Sigmoid colon (tissue), 7 donors: Measurements from ENCODE around the gene JAZF1. TPM values are rescaled to one million over a fixed set of nuclear protein-coding genes. Genes with fewer than 3 reads are reported as not detected.

Experiments
- DNase-seq: peaks from one replicate; pipeline ENCODE4 v3.0.0-alpha.2; 2019
- H3K27ac ChIP-seq, 4 donors: fragments of 200-600 bp; sonication (generic); one replicate each; pipeline ENCODE4 v1.5.1; 2016 to 2019; ENCODE audit warnings: mild to moderate bottlenecking in 1 of 4
- H3K27me3 ChIP-seq, 3 donors: fragments of 200-600 bp; sonication (generic); one replicate each; pipeline ENCODE4 v1.5.1; 2019; ENCODE audit warnings: mild to moderate bottlenecking in 1 of 3
- H3K36me3 ChIP-seq, 4 donors: fragments of 200-600 bp; sonication (generic); one replicate each; pipeline ENCODE4 v1.5.1; 2016 to 2019
- H3K4me1 ChIP-seq, 4 donors: fragments of 200-600 bp; sonication (generic); one replicate each; pipeline ENCODE4 v1.5.1; 2017 to 2019
- H3K4me3 ChIP-seq, 4 donors: fragments of 200-600 bp; sonication (generic); one replicate each; pipeline ENCODE4 v1.5.1; 2017 to 2019; ENCODE audit warnings: mild to moderate bottlenecking in 2 of 4, moderate library complexity in 1 of 4
- H3K9me3 ChIP-seq, 4 donors: fragments of 200-600 bp in 3 of 4; sonication (generic) in 3 of 4; one replicate each; pipeline versions ENCODE4 v1.5.1 to v1.6.1; 2013 to 2019
- CTCF ChIP-seq, 4 experiments: fragments of 450-650 bp in 3 of 4; fragments of 200-600 bp in 1 of 4; IDR thresholded peaks; one replicate each; pipeline ENCODE4 v1.5.1; 2016 to 2019; ENCODE audit warnings: antibody characterized with exemption in 4 of 4, mild to moderate bottlenecking in 3 of 4, moderate library complexity in 2 of 4
- EP300 ChIP-seq, 4 donors: sonication (generic); formaldehyde crosslinking; IDR thresholded peaks; one replicate each; pipeline ENCODE4 v1.6.1; 2017; ENCODE audit warnings: antibody characterized with exemption in 4 of 4
- POLR2A ChIP-seq, 2 donors: fragments of 450-650 bp; IDR thresholded peaks; one replicate each; pipeline ENCODE4 v1.6.1; 2016; ENCODE audit warnings: antibody characterized with exemption in 2 of 2, mild to moderate bottlenecking in 2 of 2, moderate library complexity in 2 of 2
- POLR2AphosphoS5 ChIP-seq, 4 donors: sonication (generic); formaldehyde crosslinking; IDR thresholded peaks; one replicate each; pipeline ENCODE4 v1.6.1; 2017; ENCODE audit warnings: antibody characterized with exemption in 4 of 4
- WGBS, 2 donors: extraction: QIAGEN DNeasy Blood & Tissue Kit; methylation state at CpG; one replicate each; pipeline ENCODE4 v1.1.7; 2013; 5-methylcytosine and 5-hydroxymethylcytosine counted together
- intact Hi-C: fragments of 100-400 bp; cut with DNase I; formaldehyde crosslinking; loops from one replicate; pipeline ENCODE4 v1.15.1; 2023
- polyA plus RNA-seq, 3 donors: library from polyadenylated mRNA; stranded (reverse); fragments of 200-250 nt; gene quantifications; one replicate each; pipeline ENCODE4 v1.2.3, GENCODE V29; 2013
- total RNA-seq, 4 donors: library from RNA; depleted of rRNA; stranded (reverse); fragments of >200 nt; gene quantifications; one replicate each; pipeline ENCODE4 v1.1.0, GENCODE V29; 2016
- donor health status: healthy with polysubstance abuse.
- donor health status: Bipolar disorder and iron deficiency.
- donor health status: healthy.

The JAZF1 gene
- total and polyA plus RNA-seq, 7 donors = 4.2 to 59.6 (median 46.4) TPM

GRCh38 chr7:28115261-28115660, 65.3 kb downstream of the JAZF1 start:
- TF ChIP-seq CTCF (IDR thresholded peaks at IDR 0.05) (no peak), EP300 (IDR thresholded peaks at IDR 0.05) (no peak), POLR2A (IDR thresholded peaks at IDR 0.05) (no peak), POLR2AphosphoS5 (IDR thresholded peaks at IDR 0.05) (no peak)
- intact Hi-C loops = no loop called here

GRCh38 chr7:28114056-28114455, 66.5 kb downstream of the JAZF1 start:
- H3K27me3 ChIP-seq = no peaks in the 10 kb centered on the region
- WGBS, 2 donors = 83 to 88% methylated on average over 4 of the region's 4 CpGs
- TF ChIP-seq EP300 (IDR thresholded peaks at IDR 0.05) = no peak
- no peak for TF ChIP-seq POLR2A (IDR thresholded peaks at IDR 0.05)
- no peak for TF ChIP-seq POLR2AphosphoS5 (IDR thresholded peaks at IDR 0.05)
- no peak for TF ChIP-seq CTCF (IDR thresholded peaks at IDR 0.05)
- H3K27ac ChIP-seq = peak overlapping the region in 1 of 4 donors; percentile 53
- peaks cover 0 to 52% (median 36%) of the 10 kb centered on the region in 4 donors for H3K4me1 ChIP-seq
- no peaks in the 10 kb centered on the region for H3K36me3 ChIP-seq
- intact Hi-C loops = no loop called here
- H3K9me3 ChIP-seq = no peaks in the 10 kb centered on the region
- DNase-seq = no peak
- no peak overlapping the region for H3K4me3 ChIP-seq

More at GRCh38 chr7:28115261-28115660, 65.3 kb downstream of the JAZF1 start:
- Histone ChIP-seq H3K27ac (peak overlapping the region in 2 of 4 donors; percentile 21 to 53), H3K4me1 (peaks cover 0 to 51% (median 36%) of the 10 kb centered on the region in 4 donors), H3K36me3 (no peaks in the 10 kb centered on the region), H3K9me3 (no peaks in the 10 kb centered on the region), H3K4me3 (no peak overlapping the region), H3K27me3 (no peaks in the 10 kb centered on the region)
- 85 to 90% methylated on average over 1 of the region's 1 CpG for WGBS, 2 donors
- DNase-seq = no peak

GRCh38 chr7:28112883-28113540, 67.6 kb downstream of the JAZF1 start:
- TF ChIP-seq POLR2A (IDR thresholded peaks at IDR 0.05) (no peak), POLR2AphosphoS5 (IDR thresholded peaks at IDR 0.05) (no peak), CTCF (IDR thresholded peaks at IDR 0.05) (no peak), EP300 (IDR thresholded peaks at IDR 0.05) (no peak)
- intact Hi-C loops = no loop called here
- H3K9me3 ChIP-seq = no peaks in the 10 kb centered on the region
- H3K27ac ChIP-seq = peak overlapping the region; percentile 10 to 53 (median 34)
- whole genome bisulfite sequencing, 2 donors = 87 to 89% methylated on average over 14 of the region's 14 CpGs
- H3K4me3 ChIP-seq = no peak overlapping the region
- H3K4me1 ChIP-seq = peaks cover 0 to 62% (median 41%) of the 10 kb centered on the region in 4 donors
- peak; percentile 74 for DNase-seq
- H3K27me3 ChIP-seq = no peaks in the 10 kb centered on the region
- no peaks in the 10 kb centered on the region for H3K36me3 ChIP-seq

- TF ChIP-seq POLR2A (IDR thresholded peaks at IDR 0.05) (no peak), EP300 (IDR thresholded peaks at IDR 0.05) (no peak), CTCF (IDR thresholded peaks at IDR 0.05) (no peak), POLR2AphosphoS5 (IDR thresholded peaks at IDR 0.05) (no peak)
- intact Hi-C loops = no loop called here
- 30 to 67% methylated on average over 3 of the region's 3 CpGs for WGBS, 2 donors
- H3K36me3 ChIP-seq = no peaks in the 10 kb centered on the region
- H3K27ac ChIP-seq = peak overlapping the region; percentile 18 to 53 (median 34)
- H3K27me3 ChIP-seq = no peaks in the 10 kb centered on the region
- no peak for DNase-seq
- no peaks in the 10 kb centered on the region for H3K9me3 ChIP-seq
- H3K4me3 ChIP-seq = no peak overlapping the region
- H3K4me1 ChIP-seq = peaks cover 0 to 68% (median 47%) of the 10 kb centered on the region in 4 donors
These were observed 68.1 kb downstream of the JAZF1 start for GRCh38 chr7:28112467-28112866.
